HFF-Myc (cell line): Measurements from ENCODE around the gene PPP6R2.

Experiments
- DNase-seq: peaks from one replicate; pipeline ENCODE4 v3.0.0-alpha.2; 2011; ENCODE audit warnings: low read depth; ENCODE audit errors: extremely low read depth
- H3K4me3 ChIP-seq: replicated peaks from 2 replicates; pipeline ENCODE4 v1.5.1; 2011; ENCODE audit warnings: low read depth, mild to moderate bottlenecking, control low read depth, low read length
- TF ChIP-seq, protein P1 (sequence below): IDR thresholded peaks from 2 replicates; pipeline ENCODE4 v1.5.1; 2012; ENCODE audit warnings: mild to moderate bottlenecking, low read depth, low read length, control low read depth; ENCODE audit errors: missing control alignments

The PPP6R2 gene

DNA sequence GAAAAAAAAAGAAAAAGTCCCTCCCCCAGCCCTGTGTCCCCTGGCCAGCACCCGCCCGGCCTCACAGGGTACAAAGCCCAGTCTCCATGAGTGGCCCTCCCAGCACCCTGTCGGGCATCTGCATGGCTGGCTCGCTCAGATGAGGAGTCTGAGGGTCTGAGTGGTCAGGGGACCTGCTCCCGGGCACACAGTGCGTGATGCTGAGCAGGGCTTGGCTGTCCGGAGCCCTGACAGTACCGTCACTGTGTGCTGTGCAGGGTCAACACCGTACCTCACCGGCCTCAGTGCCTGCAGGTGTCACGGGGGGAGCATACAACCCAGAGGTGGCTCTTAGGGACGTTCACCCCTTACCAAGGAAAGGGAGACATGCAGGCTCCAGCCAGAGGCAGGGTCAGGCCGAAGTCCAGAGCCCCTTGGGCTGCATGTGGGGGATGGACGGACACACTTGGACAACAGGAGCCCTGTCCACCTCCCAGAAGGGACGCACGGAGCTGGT is 32.1 kb upstream of the PPP6R2 start:
- no peak overlapping the region for H3K4me3 ChIP-seq
- DNase-seq: no peak
- TF ChIP-seq, protein P1, sequence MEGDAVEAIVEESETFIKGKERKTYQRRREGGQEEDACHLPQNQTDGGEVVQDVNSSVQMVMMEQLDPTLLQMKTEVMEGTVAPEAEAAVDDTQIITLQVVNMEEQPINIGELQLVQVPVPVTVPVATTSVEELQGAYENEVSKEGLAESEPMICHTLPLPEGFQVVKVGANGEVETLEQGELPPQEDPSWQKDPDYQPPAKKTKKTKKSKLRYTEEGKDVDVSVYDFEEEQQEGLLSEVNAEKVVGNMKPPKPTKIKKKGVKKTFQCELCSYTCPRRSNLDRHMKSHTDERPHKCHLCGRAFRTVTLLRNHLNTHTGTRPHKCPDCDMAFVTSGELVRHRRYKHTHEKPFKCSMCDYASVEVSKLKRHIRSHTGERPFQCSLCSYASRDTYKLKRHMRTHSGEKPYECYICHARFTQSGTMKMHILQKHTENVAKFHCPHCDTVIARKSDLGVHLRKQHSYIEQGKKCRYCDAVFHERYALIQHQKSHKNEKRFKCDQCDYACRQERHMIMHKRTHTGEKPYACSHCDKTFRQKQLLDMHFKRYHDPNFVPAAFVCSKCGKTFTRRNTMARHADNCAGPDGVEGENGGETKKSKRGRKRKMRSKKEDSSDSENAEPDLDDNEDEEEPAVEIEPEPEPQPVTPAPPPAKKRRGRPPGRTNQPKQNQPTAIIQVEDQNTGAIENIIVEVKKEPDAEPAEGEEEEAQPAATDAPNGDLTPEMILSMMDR: no peak

DNA sequence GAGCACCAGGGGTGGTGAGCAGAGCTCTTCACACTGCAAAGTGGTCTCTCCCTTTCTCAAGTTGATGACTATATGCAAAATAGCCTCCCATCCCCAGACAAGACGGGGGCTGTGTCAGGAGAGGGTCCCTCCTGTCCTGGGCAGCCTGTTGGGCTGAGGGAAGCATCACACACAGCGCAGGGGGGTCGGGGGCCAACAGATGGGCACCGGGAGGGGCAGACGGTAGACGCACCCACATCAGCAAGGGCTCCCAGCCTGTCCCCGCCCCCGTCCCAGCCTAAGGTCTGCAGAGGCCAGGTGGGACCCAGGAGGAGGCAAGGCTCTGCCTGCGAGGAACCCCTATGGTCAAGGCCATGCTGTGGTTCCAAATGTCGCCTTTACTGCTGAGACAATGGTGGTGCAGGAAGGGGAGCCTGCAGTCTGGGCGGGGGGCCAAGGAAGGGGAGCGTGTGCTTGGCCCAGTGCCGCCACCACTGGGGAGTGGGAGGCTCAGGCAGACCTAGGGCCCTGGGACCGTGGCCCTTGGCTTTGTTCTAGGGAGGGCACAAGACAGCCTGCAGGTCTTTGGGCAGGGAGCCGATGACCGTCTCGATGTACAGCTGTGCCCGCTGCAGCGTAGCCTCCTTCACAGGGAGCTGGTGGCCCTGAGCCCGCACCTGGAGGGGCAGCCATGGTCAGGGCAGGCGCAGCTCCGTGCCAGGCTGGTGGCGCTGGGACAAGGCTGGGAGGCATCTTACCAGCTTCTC is 31.3 kb upstream of the PPP6R2 start:
- TF ChIP-seq, protein P1: no peak
- no peak overlapping the region for H3K4me3 ChIP-seq
- no peak for DNase-seq

DNA sequence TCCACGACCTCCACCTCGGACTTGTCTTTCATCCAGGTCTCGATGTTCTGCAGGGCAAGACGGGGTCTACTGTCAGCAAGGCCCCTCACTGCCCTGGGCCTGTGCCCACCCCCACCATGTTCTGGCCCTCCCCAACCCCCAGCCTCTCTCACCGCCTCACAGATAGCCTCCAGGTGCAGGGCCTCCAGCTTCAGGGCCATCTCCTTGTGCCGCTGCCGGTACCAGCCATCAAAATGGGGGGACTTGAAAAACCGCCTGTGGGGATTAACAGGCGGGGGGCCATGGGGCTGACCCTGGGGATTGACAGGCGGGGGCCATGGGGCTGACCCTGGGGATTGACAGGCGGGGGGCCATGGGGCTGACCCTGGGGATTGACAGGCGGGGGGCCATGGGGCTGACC is 30.8 kb upstream of the PPP6R2 start:
- H3K4me3 ChIP-seq: no peak overlapping the region
- TF ChIP-seq, protein P1: no peak
- no peak for DNase-seq

DNA sequence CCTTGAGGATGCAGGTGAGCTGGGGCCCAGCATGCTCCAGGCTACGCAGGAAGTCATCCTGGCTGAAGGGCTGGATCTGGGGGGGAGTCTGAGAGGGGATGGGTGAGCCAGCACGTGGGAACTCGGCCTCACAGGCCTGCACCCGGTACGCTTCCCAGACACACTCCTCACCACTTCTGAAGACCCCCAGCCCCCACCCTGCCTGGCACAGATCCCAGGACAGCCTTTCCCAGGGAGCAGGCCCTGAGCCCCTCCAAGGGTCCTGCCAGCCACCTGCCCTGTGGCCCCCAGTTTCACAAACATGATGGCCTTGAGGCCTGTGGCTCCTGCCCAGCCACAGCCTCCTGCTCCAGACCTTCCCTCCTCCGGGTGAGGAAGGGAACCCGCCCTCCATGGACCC is 30.1 kb upstream of the PPP6R2 start:
- no peak overlapping the region for H3K4me3 ChIP-seq
- DNase-seq: no peak
- TF ChIP-seq, protein P1: no peak

DNA sequence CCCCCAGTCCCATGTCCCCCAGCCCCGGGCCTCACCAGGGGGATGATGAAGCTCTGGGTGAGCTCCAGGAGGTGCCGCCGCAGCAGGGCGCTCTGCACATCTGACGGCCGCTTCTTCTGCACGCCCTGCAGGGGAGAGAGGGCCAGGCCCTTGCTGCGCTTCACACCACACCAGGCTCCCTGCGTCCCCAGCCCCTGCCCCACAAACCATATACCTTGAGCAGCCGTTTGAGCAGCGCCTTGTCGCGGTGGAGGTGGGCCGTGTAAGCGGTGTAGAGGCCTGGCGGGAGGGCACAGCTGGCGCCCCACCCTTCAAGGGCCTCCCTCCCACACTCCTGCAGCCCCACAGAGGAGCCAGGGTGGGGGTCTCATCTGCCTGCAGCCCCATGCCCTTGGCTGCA is 29.5 kb upstream of the PPP6R2 start:
- H3K4me3 ChIP-seq: no peak overlapping the region
- DNase-seq: no peak
- TF ChIP-seq, protein P1: no peak

DNA sequence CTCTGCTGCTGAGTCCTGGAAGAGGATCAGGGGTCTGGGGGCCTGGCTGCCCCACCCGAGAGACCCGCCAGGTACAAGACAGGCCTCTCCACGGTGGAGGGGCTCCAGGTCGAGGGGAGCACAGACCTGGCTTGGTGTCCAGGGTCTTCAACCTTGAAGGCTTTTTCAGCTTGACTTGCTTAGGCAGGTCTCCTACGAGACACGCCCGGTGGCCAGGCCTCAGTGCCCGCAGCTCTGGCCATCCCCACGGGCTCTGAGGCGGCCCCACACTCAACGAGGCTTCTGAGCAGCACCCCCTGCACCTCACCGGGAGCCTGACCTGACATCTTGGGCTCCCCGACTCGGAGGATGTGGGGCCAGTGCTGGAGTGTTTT is 29.1 kb upstream of the PPP6R2 start:
- TF ChIP-seq, protein P1: no peak
- no peak for DNase-seq
- H3K4me3 ChIP-seq: no peak overlapping the region
